Measurements from ENCODE around the gene TWSG1. TPM values are rescaled to one million over a fixed set of nuclear protein-coding genes. Genes with fewer than 3 reads are reported as not detected.

TWSG1 gene
- total and polyA plus RNA-seq, 10 of the 15 experiments (the other 5 are each of a cell fraction or from before 2014, with no cell fraction given) = 11.1 to 45.1 (median 27.7) TPM

GRCh38 chr18:9293948-9294347, 40.6 kb upstream of the TWSG1 start (continued):
- no peak for TF ChIP-seq CUX1 (IDR thresholded peaks at IDR 0.05; ENCODE audit: insufficient replicate concordance, low read depth, low read length)

GRCh38 chr18:9296233-9297006, 38.2 kb upstream of the TWSG1 start:
- H3K9ac ChIP-seq (ENCODE audit: control insufficient read depth, insufficient read depth, low read length) = no peak overlapping the region
- no peaks in the 10 kb centered on the region for H3K36me3 ChIP-seq (ENCODE audit: control insufficient read depth in 2 of 2, insufficient read depth in 2 of 2, low read length in 1 of 2)
- SMC1A ChIA-PET (ENCODE audit: uncharacterized antibody, unreplicated experiment) = interaction anchor here (0.8 to 1.5 kb wide), 2 partner anchors 21 to 175 kb away, joined by 3 read pairs; no protein-coding TSS in a partner anchor
- no TSS peak for BruUV-seq (replicated peaks)
- no peak overlapping the region for H3K4me2 ChIP-seq (ENCODE audit: control insufficient read depth, insufficient read depth)
- H3K4me3 ChIP-seq = no peak overlapping the region
- H3K27ac ChIP-seq (ENCODE audit: control insufficient read depth, insufficient read depth) = no peak overlapping the region
- CTCF ChIA-PET = no interaction called here
- RAD21 ChIA-PET (ENCODE audit: unreplicated experiment) = interaction anchor here (0.7 kb wide), 1 partner anchor 741 kb away, joined by 3 read pairs; no protein-coding TSS in a partner anchor
- POLR2A ChIA-PET = no interaction called here
- in situ Hi-C loops (cut with MboI) = no loop called here
- FAIRE-seq = no peak
- H3K79me2 ChIP-seq (ENCODE audit: control insufficient read depth, insufficient read depth, low read length) = no peaks in the 10 kb centered on the region
- no peak overlapping the region for H2AFZ ChIP-seq (ENCODE audit: control insufficient read depth, low read depth, low read length)
- H3K9me3 ChIP-seq (replicated peaks; ENCODE audit: control insufficient read depth, insufficient read depth, low read length) = peaks cover 5% of the 10 kb centered on the region; the same call in 2 of the 3 replicates
- DNase-seq (ENCODE audit: low read depth, low spot score) = no peak
- ATAC-seq = no peak
- WGBS (ENCODE audit: insufficient coverage, insufficient replicate concordance, low lambda C conversion rate, missing lambda C conversion rate) = 73% methylated on average over 15 of the region's 15 CpGs
- H3K27me3 ChIP-seq (replicated peaks in 1 of 2; ENCODE audit: control insufficient read depth in 2 of 2, insufficient read depth in 2 of 2, low read length in 1 of 2) = no peaks in the 10 kb centered on the region
- no peaks in the 10 kb centered on the region for H3K4me1 ChIP-seq (ENCODE audit: control insufficient read depth, insufficient read depth, low read length)
- H4K20me1 ChIP-seq (ENCODE audit: control insufficient read depth, insufficient read depth) = no peaks in the 10 kb centered on the region
- intact Hi-C loops (cut with micrococcal nuclease; ENCODE audit: unreplicated experiment) = no loop called here
- TF ChIP-seq RB1 (IDR thresholded peaks at IDR 0.05; ENCODE audit: borderline replicate concordance) (no peak), BHLHE40 (IDR thresholded peaks at IDR 0.05; ENCODE audit: borderline replicate concordance in 1 of 2, low read depth in 2 of 2, low read length in 1 of 2) (no peak), RELB (IDR thresholded peaks at IDR 0.05; ENCODE audit: low read depth) (no peak), TCF7 (IDR thresholded peaks at IDR 0.05; ENCODE audit: borderline replicate concordance) (no peak), MTA3 (IDR thresholded peaks at IDR 0.05; ENCODE audit: borderline replicate concordance, low read length) (no peak), CBX5 (IDR thresholded peaks at IDR 0.05; ENCODE audit: low read depth) (no peak), NFYA (IDR thresholded peaks at IDR 0.05; ENCODE audit: borderline replicate concordance, low read depth, low read length) (no peak), MTA2 (IDR thresholded peaks at IDR 0.05; ENCODE audit: low read depth) (no peak), POLR2A (IDR thresholded peaks at IDR 0.05; ENCODE audit: low read depth, low read length) (no peak), BACH1 (IDR thresholded peaks at IDR 0.05; ENCODE audit: borderline replicate concordance) (no peak), SKIL (IDR thresholded peaks at IDR 0.05; ENCODE audit: low read depth, poor library complexity, severe bottlenecking) (no peak), MXI1 (IDR thresholded peaks at IDR 0.05; ENCODE audit: low read depth, low read length) (no peak)
